GM19193 (cell line): ENCODE measurements around the gene PXDN.

Experiments used
- POLR2A ChIP-seq: IDR thresholded peaks from 4 replicates; pipeline ENCODE4 v1.6.1; 2011; ENCODE audit not compliant: insufficient read depth, insufficient read length; ENCODE audit errors: extremely low read depth

The PXDN gene

GRCh38 chr2:1741851-1742250 is 2.5 kb downstream of the PXDN start:
- TF ChIP-seq POLR2A: no peak

GRCh38 chr2:1740716-1741589 is 3.4 kb downstream of the PXDN start:
- no peak for TF ChIP-seq POLR2A

GRCh38 chr2:1739961-1740715 is 4.2 kb downstream of the PXDN start:
- TF ChIP-seq POLR2A: no peak

- TF ChIP-seq POLR2A: no peak
Measured at GRCh38 chr2:1739322-1739957, 4.9 kb downstream of the PXDN start.

GRCh38 chr2:1738646-1739302 is 5.5 kb downstream of the PXDN start:
- no peak for TF ChIP-seq POLR2A

- TF ChIP-seq POLR2A: no peak
Measured at GRCh38 chr2:1738163-1738562, 6.2 kb downstream of the PXDN start.

- TF ChIP-seq POLR2A: no peak
Measured at GRCh38 chr2:1736997-1737480, 7.3 kb downstream of the PXDN start.

- no peak for TF ChIP-seq POLR2A
Measured at GRCh38 chr2:1736045-1736444, 8.3 kb downstream of the PXDN start.

GRCh38 chr2:1731963-1732768 is 12.1 kb downstream of the PXDN start:
- no peak for TF ChIP-seq POLR2A

GRCh38 chr2:1731447-1731962 is 12.8 kb downstream of the PXDN start:
- no peak for TF ChIP-seq POLR2A

GRCh38 chr2:1730015-1730927 is 14.0 kb downstream of the PXDN start:
- TF ChIP-seq POLR2A: no peak

- no peak for TF ChIP-seq POLR2A
Measured at GRCh38 chr2:1729242-1729641, 15.1 kb downstream of the PXDN start.

- no peak for TF ChIP-seq POLR2A
Measured at GRCh38 chr2:1728821-1729220, 15.5 kb downstream of the PXDN start.
